ENCODE measurements around the gene HPCA. TPM values are rescaled to one million over a fixed set of nuclear protein-coding genes. Genes with fewer than 3 reads are reported as not detected.

Gene HPCA
- total and polyA plus RNA-seq, 2 of the 8 experiments (the other 6 are each of a cell fraction or from before 2014, with no cell fraction given) = 0.70 to 1.4 TPM

DNA sequence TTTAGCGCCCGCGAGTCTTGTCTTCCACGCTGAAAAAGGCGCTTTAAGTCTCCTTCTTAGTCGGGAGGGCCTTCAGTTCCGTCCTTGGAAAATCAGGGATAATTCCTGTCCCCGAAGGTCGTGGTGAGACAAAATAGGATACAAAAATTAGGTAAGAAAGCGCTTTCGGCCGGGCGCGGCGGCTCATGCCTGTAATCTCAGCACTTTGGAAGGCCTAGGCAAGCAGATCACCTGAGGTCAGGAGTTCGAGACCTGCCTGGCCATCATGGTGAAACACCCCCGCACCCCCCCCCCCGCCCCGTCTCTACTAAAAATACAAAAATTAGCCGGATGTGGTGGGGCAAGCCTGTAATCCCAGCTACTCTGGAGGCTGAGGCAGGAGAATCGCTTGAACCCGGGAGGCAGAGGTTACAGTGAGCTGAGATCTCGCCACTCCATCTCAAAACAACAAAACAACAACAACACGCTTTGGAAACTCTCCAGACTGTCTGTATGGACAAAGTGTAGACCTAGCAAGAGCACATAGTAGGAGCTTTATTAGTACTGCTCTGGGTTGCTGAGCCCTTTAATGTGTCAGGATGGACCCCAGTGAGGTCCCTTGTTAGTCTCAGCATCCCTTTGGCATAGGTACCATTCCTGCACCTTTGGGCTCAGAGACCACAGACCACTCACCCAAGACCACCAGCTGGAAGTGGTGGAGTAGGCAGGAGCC is 15.7 kb downstream of the HPCA start:
- Histone ChIP-seq H3K79me2 (ENCODE audit: control insufficient read depth in 1 of 2, insufficient read depth in 2 of 2, low read length in 2 of 2) (no peaks in the 10 kb centered on the region), H3K4me1 (replicated peaks in 1 of 4; ENCODE audit: control insufficient read depth in 3 of 4, insufficient read depth in 4 of 4, low read length in 3 of 4) (peaks cover 0 to 11% (median 8%) of the 10 kb centered on the region in 4 experiments; a peak in 6 of 7 replicates), H4K8ac (ENCODE audit: extremely low read depth, insufficient read depth, low read length) (peak overlapping the region; percentile 28; the same call in 1 of the 2 replicates), H3K56ac (replicated peaks; ENCODE audit: insufficient read length, low read depth, low read length) (no peak overlapping the region), H2BK20ac (ENCODE audit: low read length) (no peak overlapping the region), H3K4me2 (ENCODE audit: insufficient read depth in 1 of 2, low read depth in 2 of 2, low read length in 2 of 2) (peak overlapping the region; percentile 73 to 83), H3K4ac (replicated peaks; ENCODE audit: insufficient read length, low read depth, low read length) (no peak overlapping the region), H2BK5ac (ENCODE audit: low read depth, low read length) (no peak overlapping the region), H2BK15ac (ENCODE audit: low read length) (no peak overlapping the region), H3K23me2 (ENCODE audit: low read depth, low read length) (peaks cover 11% of the 10 kb centered on the region; the same call in 1 of the 2 replicates), H2AFZ (ENCODE audit: low read length) (peak overlapping the region; percentile 84), H2AK5ac (ENCODE audit: low read depth, low read length) (no peak overlapping the region), H3K9me3 (ENCODE audit: insufficient read depth in 2 of 2, low read depth in 1 of 2, low read length in 1 of 2) (no peaks in the 10 kb centered on the region), H3K4me3 (ENCODE audit: extremely low read depth in 1 of 4, insufficient read depth in 2 of 4, low read depth in 3 of 4, low read length in 4 of 4) (peak overlapping the region; percentile 38 to 60 (median 42)), H3K23ac (ENCODE audit: insufficient read length) (no peak overlapping the region), H3K27ac (ENCODE audit: low read depth, low read length) (no peak overlapping the region), H3K79me1 (ENCODE audit: low read depth, low read length) (no peaks in the 10 kb centered on the region), H4K91ac (replicated peaks; ENCODE audit: insufficient read length, low read length) (peak overlapping the region; percentile 56), H2BK12ac (ENCODE audit: low read depth, low read length) (peak overlapping the region; percentile 43; the same call in 1 of the 2 replicates), H3K18ac (ENCODE audit: extremely low read depth, low read length) (0 out of 2 replicates have a peak overlapping the region, but pooled peaks have one; percentile 48), H2BK120ac (replicated peaks; ENCODE audit: low read depth, low read length) (no peak overlapping the region), H3K27me3 (replicated peaks in 1 of 4; ENCODE audit: control insufficient read depth in 3 of 4, extremely low read depth in 1 of 4, insufficient read depth in 3 of 4, low read length in 3 of 4) (peaks cover 14 to 40% (median 34%) of the 10 kb centered on the region in 4 experiments), H3K14ac (ENCODE audit: insufficient read length) (no peak overlapping the region), H3K36me3 (ENCODE audit: control insufficient read depth in 2 of 4, insufficient read depth in 4 of 4, low read length in 3 of 4) (no peaks in the 10 kb centered on the region), H3K9ac (replicated peaks in 1 of 4; ENCODE audit: extremely low read depth in 1 of 4, low read depth in 3 of 4, low read length in 3 of 4) (no peak overlapping the region; a peak in 1 of 7 replicates), H4K20me1 (replicated peaks in 1 of 2; ENCODE audit: control insufficient read depth in 1 of 2, insufficient read depth in 2 of 2, low read length in 2 of 2) (peaks cover 2 to 4% of the 10 kb centered on the region in 2 experiments), H4K5ac (ENCODE audit: insufficient read length, low read depth, low read length) (no peak overlapping the region)
- POLR2A ChIA-PET (ENCODE audit: partially characterized antibody) = no interaction called here
- 57% methylated on average over 23 of the region's 24 CpGs; no CpG with 5 or more reads in 1 of the 2 experiments for WGBS, 2 experiments (ENCODE audit: extremely low coverage in 1 of 2, insufficient coverage in 1 of 2, insufficient read length in 1 of 2, insufficient replicate concordance in 2 of 2, low coverage in 1 of 2, low lambda C conversion rate in 2 of 2, missing lambda C conversion rate in 1 of 2)
- DNase-seq (ENCODE audit: low read depth in 1 of 2, low spot score in 2 of 2) (no peak), FAIRE-seq (no peak)
- CTCF ChIA-PET (ENCODE audit: partially characterized antibody) = interaction anchor here (1.0 to 1.7 kb wide), 3 partner anchors 9 to 25 kb away, joined by 3 to 7 read pairs (median 5); partner anchors contain the start of gene HPCA
- TF ChIP-seq HDAC6 (IDR thresholded peaks at IDR 0.05; ENCODE audit: low read depth, low read length) (no peak), JUND (IDR thresholded peaks at IDR 0.05; ENCODE audit: low read length) (no peak), CHD1 (IDR thresholded peaks at IDR 0.05; ENCODE audit: low read depth, low read length) (no peak), BACH1 (IDR thresholded peaks at IDR 0.05; ENCODE audit: low read length) (no peak), KDM1A (IDR thresholded peaks at IDR 0.05; ENCODE audit: borderline replicate concordance, low read length) (no peak), CREB1 (IDR thresholded peaks at IDR 0.05) (no peak), TAF1 (IDR thresholded peaks at IDR 0.05; ENCODE audit: low read depth, low read length) (no peak), CBX8 (IDR thresholded peaks at IDR 0.05; ENCODE audit: borderline replicate concordance, low read depth, low read length) (no peak), SAP30 (IDR thresholded peaks at IDR 0.05; ENCODE audit: insufficient read depth, insufficient replicate concordance, low read length) (no peak)
